GM18517 (cell line): Measurements from ENCODE around the gene ENG.
"Not testable (repeated sequence)": the region's sequence is repeated elsewhere in the genome, so short reads cannot be mapped to it uniquely, and the experiment has no call there.

Experiments
- ATAC-seq: cut with Tn5 transposase; IDR thresholded peaks from one replicate; pipeline ENCODE4 v1.9.1; 2021; ENCODE audit warnings: mild to moderate bottlenecking, moderate library complexity; ENCODE audit not compliant: unreplicated experiment

Gene ENG

DNA sequence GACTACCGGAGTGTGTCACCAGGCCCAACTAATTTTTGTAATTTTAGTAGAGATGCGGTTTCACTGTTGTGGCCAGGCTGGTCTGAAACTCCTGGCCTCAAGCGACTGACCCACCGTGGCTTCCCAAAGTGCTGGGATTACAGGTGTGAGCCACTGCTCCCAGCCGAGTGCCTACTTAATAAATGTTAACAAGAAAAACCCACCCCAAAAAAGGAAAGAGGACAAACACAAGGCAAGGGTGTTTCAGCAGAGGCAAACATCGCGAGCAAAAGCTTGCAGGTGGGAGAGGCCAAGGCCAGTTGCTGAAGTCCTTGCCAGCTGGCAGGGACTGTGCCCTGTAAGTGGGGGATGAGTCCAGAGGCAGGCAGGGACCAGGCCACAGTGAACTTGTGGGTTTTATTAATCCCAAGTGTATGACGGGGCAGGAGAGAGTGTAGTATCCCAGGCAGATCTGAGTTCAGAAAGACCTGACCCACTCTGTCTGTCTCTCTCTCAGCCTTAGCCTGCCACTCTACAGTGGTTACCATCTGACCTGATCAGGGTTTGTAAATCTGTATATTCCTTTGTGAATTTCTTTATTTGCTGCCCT lies 58.1 kb downstream of the ENG start:
- no peak for ATAC-seq

DNA sequence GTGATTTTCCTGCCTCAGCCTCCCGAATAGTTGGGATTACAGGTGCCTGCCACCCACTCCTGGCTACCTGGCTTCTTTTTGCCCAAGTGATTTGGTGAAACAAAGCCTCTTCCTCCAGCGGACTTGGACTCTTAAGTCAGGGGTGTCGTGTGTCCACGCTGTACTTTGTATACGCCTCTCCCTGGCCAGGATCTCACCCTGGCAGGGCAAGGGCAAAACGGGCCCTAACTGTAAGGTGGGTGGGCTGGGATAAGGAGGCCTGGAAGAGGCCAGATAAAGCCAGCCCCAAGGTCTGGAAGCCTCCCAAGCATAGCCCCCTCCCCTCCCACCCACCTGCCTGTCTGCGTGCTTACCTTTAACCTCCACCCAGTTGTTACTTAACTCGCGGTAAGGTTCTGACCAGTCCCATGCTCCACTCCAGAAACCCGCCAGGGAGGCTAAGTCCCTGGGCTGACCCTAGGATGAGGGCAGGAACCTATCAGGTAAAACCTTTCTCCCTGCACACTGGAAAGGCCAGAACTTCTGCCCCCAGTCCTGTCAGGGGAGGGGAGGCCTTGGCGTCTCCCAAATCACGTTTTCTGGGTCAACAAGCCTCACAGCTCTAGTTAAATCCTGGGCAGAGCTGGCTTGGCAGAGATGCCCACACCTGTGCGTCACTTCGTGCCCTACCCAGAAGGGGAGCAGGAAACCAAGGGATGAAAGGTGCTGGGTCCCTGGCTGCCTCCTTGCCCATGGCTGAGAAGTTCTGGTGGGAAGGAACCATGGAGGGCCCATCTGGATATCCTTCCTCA lies 60.3 kb downstream of the ENG start:
- ATAC-seq = no peak

DNA sequence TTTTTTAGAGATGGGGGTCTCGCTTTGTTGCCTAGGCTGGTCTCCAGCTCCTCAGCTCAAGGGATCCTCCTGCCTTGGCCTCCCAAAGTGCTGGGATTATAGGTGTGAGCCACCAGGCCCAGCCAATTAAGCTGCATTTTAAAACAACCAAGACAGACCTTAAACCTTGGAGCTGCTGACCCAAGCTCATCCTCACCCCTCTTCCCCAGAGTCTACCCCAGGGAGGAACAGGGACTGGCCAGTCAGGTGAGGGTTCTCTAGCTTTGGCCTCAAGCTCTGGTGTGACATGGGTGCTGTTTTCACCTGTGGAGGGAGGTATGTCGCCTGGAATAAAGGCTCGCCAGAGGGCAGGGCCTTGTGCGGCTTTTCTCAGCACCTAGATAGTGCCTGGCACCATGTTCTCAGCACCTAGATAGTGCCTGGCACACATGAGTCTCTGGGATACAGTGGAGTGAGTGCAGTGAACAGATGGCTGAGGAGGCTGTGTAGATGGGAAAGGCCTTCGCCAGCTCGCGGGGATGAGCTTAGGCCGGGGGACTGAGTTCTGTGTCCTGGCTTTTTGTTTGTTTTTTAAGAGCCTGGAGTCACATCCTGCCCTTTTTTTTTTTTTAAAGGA lies 61.3 kb downstream of the ENG start:
- no peak for ATAC-seq

DNA sequence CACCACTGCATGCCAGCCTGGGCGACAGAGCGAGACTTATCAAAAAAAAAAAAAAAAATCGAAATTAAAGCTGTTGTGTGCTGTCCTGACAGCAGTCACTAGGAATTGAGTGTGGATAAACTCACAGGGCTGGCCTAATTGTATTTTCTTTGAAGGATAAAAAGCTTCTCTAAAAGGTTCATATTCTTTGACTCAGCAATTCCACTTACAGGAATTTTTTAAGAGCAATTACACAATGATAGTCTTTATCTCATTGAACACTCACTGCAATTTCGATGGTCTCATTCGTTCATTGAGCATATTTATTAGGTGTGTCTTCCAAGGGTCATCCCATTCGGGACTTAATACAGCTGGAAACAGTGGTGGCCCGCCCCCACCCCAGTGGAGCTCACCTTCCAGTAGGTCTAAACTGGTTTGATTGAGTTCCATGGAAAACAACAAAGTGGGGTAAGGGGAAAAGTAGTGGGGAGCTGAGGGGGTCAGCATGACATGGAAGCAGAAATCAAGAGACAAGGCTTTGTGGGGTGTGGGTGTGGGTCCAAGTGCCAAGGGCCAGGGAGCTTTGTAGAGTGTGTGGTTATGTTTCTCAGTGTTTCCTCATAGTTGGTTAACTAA lies 61.9 kb downstream of the ENG start:
- no peak for ATAC-seq

DNA sequence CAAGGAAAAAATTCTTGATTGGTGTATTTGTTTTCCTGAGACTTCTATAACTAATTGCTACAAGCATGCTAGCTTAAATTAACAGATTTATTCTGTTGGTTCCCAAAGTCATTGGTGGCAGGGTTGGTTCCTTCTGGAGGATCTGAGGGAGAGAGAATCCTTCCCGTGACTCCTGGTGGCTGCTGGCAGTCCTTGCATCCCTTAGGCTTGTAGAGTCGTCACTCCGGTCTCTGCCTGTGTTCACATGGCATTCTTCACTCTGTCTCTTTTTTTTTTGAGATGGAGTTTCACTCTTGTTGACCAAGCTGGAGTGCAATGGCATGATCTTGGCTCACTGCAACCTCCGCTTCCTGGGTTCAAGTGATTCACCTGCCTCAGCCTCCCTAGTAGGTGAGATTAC lies 63.4 kb downstream of the ENG start:
- ATAC-seq = no peak

DNA sequence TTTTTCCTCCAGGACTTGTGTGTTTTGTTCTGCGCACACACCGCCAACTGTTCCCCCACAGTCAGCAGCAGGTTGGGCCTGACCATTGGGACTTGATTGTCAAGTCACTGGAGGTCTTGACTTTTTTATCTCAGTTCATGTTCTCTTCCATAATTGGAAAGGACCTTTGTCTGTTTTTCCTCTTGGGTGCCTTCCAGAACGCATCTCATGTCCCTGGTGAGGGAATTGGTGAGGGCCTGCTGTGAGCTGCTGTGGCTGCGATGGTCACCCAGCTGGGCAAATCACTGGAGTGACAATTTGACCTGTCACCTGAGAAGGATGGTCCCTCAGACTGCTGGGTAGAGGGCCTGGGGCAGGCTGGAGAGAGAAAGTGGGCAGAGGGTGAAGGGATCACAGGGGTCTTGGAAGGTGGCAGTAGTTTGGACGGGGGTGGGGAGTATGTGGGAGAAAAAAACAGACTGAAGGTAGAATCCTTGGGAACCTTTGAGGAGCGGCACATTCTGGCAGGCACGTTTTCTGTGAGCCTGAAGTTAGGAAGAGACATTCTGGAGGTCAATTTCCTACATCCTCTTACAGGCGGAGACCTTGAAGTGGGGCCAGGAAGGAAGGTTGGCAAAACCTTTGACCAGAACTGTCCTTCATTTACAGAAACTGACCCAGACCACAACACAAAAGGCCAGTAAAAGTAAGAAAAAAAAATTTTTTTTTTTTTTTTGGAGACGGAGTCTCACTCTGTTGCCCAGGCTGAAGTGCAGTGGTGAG lies 64.2 kb downstream of the ENG start:
- ATAC-seq = no peak

DNA sequence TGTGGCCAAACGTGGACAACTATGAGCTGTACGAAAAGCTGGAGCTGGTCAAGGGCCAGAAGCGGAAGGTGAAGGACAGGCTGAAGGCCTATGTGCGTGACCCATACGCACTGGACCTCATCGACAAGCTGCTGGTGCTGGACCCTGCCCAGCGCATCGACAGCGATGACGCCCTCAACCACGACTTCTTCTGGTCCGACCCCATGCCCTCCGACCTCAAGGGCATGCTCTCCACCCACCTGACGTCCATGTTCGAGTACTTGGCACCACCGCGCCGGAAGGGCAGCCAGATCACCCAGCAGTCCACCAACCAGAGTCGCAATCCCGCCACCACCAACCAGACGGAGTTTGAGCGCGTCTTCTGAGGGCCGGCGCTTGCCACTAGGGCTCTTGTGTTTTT lies 65.3 kb downstream of the ENG start:
- no peak for ATAC-seq

DNA sequence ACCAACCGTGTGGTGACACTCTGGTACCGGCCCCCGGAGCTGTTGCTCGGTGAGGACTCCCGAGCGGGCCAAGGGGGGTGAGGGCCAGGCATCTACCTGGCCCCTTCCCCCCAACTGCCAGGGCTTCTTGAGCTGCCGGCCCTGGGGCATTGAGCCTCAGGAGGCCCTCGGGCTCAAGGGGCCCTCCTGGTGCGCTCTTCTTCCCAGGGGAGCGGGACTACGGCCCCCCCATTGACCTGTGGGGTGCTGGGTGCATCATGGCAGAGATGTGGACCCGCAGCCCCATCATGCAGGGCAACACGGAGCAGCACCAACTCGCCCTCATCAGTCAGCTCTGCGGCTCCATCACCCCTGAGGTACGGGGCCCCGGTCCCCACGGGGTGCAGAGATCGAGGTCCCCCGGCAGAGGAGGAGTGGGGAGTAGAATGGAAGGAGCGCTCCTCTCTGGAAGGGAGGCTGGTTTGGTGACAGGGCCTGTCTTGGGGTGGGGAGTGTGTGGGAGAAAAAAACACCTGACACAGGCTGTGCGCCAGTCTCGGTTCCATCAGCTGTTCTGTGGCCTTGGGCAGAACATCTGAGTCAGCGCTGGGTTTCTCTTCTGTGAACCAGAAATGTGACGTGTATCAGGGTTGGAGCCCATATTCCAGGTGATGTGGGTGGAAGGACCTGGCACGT lies 66.0 kb downstream of the ENG start:
- ATAC-seq = no peak

DNA sequence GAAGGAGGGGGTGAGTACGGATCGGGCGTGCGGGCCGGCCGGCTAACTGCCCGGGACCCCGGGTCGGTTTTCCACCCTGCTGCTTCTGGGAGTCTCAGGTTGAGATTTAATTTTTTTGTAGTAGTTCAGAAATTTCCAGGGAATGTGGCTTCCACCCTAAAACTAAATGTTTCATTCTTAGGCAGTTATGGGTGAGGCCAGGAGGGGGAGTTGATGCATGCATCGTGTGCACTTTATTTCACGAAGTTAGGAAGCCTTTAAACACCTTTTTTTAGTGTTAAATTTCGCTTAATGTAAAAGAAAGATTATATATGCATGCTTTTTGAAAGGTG lies 67.7 kb downstream of the ENG start:
- ATAC-seq = no peak

DNA sequence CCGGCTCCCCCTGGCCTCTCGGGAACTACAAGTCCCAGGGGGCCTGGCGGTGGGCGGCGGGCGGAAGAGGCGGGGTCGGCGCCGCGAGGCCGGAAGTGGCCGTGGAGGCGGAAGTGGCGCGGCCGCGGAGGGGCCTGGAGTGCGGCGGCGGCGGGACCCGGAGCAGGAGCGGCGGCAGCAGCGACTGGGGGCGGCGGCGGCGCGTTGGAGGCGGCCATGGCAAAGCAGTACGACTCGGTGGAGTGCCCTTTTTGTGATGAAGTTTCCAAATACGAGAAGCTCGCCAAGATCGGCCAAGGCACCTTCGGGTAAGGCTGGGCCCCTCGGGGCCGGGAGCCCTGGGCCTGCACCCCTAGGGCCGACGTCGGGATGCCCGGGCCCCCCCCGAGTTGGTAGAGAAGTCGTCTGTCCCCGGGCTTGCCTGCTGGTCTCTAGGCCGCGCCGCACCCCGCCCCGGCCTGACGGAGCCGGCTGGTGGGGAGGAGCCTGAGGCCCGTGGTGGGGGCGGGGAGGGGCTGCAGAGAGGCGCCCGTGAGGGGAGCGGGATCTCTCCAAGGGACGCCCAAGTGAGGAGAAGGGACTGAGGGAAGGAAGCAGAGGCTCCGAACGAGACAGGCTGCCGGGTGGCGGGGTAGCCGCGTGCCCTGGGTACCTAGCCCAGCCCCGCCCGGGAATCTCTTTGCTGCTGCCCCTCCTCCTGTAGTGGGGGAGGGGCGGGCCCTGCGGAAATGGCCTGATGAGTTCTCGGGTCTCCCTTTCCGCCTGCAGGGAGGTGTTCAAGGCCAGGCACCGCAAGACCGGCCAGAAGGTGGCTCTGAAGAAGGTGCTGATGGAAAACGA lies 68.3 kb downstream of the ENG start, which contains the start of gene CDK9:
Gene CDK9, plus strand, starts transcription at position 102 of the 840 bp plus-strand sequence. Its CDS starts 115 bp downstream, at position 217.
- peak; percentile 52 for ATAC-seq

DNA sequence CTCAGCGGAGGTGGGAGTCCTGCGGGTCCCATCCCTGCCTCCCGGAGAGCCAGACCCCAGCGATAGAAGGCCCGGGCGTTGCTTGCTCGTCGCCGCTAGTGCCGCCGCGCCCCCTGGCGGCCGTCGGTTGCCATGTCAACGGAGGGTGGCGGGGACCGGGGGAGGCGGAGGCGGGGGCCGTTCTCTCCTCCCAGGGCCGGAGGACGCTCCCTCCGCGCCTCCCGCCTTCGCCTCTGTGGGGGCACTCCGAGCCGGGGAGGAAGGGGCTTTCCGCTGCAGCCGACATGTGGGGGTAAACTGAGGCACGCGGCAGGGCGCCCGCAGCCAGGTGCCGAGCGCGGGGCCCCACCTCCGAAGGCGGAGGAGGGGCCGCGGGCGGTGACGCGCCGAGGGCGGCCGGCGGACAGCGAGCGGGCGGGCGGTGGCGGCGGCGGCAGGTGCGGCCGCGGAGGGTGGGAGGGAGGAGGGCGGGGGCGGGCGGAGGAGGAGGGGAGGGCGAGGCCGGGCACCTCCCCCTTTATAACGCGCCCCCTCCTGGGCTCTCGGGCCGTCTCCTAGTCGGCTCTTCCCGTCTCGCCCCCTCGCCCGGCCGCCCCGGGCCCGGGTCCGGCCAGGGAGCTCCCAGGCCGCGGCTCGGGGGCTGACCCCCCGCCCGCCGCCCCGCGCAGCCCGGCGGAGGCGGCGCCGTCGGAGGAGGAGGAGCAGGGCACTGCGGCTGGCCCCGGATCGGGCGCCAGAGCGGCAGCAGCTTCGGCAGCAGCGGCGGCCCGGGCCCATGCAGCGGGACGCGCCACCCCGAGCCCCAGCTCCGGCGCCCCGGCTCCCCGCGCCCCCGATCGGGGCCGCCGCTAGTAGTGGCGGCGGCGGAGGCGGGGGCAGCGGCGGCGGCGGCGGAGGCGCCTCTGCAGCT lies 69.2 kb downstream of the ENG start:
- ATAC-seq = peak; percentile 41

DNA sequence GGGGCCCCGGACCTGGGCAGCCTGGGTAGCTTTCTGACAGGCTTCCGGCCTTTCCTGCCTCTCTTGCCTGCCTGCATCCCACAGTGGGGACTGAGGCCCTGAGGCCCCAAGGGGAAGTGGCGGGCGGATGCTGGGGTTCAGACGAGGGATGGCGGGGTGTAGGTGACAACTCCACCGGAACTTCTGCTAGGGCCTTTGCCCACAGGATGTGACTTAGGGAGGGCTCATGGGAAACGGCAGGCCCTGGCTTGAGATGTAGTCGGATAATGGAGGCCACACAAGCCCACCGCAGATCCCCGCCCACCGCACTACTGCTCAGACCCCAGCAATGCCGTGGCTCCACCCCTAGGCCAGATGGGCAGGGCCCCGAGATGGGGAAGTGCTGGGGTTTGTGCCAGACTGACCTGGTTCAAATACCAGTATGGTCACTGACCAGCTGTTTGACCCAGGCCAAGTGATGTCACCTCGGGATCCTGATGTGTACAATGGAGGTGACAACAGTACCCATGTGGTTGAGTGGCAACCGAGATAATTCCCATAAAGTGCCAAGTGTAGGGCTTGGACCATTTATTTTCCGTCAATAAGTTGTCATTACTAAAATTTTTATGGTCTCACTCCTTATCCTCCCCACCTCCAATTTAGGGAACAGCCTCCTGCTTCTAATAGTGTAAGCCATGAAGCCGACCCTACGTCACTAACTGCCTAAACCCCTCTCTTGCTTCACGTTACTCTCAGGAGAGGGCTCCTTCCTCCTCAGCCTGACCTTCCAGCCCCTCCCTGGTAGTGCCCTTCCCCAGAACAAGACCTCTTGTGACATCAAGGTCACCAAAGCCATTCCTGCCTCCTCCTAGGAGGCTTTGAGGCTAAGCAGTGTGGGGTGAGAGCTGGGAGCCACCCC lies 71.1 kb downstream of the ENG start:
- no peak for ATAC-seq

DNA sequence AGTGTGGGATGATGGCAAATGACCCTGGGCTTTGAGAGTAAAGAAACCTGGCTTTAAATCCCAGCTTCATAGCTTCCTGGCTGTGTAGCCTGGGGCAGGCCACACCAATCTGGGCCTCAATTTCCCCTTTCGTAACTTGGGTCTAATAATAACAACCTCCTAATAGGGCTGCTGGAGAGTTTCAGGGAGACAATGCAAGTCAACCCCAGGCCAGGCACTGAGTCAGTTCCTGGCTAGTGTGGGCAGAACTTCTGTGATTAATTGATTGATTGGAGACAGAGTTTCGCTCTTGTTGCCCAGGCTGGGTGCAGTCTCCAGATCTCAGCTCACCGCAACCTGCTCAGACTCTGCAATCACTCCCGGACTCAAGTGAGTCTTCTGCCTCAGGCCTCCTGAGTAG lies 72.7 kb downstream of the ENG start:
- ATAC-seq = no peak

DNA sequence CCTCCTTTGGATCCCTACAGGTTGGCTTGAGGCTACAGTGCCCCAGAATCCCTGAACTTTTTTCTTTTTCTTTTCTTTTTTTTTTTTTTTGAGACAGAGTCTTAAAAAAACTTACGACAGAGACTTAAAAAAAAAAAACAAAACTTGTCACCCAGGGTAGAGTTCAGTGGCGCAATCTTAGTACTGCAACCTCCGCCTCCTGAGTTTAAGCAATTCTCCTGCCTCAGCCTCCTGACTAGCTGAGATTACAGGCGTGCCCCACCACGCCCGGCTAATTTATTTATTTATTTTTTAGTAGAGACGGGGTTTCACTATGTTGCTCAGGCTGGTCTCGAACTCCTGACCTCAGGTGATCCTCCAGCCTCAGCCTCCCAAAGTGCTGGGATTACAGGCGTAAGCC lies 73.5 kb downstream of the ENG start:
- ATAC-seq = not testable (repeated sequence)

DNA sequence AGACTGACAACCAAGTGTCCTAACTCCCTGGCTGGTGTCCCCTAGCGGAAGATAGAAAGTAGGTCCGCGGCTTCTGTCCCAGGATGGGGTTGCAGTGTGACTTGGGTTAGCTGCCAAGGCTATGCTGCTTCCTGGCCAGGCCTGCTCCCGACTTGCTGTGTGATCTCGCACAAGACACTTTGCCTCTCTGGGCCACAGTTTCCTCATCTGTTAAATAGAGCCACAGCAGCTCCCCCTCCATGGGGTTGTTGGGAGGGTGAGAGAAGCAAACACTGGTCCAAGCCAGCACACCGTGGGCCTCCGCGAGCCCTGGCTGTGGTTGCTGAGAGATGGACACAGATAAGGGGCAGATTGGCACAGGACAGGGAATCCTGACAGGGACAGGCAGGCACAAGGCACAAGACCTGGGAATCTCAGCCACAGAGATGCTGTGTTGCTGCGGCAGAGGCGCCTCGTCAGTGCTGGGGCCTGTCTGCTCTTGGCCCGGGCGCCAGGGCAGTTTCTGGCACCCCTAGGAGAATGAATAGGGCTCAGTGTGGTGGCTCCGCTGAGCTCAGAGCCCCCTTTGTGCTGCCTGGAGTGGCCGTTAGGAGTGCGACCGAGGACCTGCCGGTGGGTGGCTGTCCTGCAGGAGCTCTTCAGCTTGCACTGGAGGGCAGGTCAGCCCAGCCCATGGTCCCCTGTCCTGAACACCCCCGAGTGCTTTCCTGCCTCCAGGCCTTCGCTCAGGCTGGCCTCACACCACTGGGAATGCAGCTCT lies 74.2 kb downstream of the ENG start:
- no peak for ATAC-seq

DNA sequence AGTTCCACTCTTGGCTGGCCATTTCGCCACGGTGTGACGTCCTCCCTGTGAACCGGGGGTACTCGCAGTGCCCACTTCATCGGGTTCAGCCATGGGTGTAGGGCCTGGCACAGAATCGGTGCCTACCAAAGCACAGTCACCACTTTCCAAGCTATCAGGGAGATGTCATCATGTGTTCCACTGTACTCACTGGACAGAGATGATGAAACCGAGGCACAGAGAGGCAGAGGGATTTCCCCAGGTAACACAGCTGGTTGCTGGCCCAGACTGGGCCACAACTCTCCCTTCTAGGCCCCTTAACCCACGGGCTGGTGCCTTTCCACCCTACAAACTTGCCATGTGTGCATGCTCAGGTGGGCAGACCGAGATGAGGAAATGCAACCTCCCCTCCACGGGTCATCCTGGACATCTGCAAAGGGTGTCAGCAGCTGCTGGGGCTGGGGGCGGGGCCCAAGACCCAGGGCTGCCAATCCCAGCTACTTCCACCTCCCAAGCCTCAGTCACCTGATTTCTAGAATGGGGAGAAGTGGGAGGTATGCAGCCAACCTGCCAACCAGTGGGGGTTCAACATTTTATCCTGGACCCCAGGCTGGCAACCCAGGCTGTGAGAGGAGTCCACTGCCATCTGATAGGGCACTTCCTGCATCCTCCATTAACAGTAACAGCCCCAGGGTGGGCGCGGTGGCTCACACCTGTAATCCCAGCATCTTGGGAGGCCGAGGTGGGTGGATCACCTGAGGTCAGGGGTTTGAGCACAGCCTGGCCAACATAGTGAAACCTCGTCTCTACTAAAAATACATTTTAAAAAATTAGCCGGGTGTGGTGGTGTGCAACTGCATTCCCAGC lies 75.1 kb downstream of the ENG start:
- ATAC-seq = peak; percentile 54
